OCI-LY7 (cell line): ENCODE measurements around the gene TMEM176A. TPM values are rescaled to one million over a fixed set of nuclear protein-coding genes. Genes with fewer than 3 reads are reported as not detected.

Source experiments
- BruUV-seq: library from RNA; stranded (reverse); fragments of 400-500 nt; replicated peaks from 2 replicates; lab custom pipeline; 2021; lab: Mats Ljungman, UMichigan
- CTCF ChIA-PET: fragments of 300-600 bp; sonication (Branson Sonifier 250); formaldehyde crosslinking; loops from one replicate; lab custom pipeline; 2022; ENCODE audit warnings: antibody characterized with exemption; ENCODE audit not compliant: unreplicated experiment; lab: Charles Lee
- POLR2A ChIA-PET: fragments of 300-600 bp; sonication (Branson Sonifier 250); formaldehyde crosslinking; loops from one replicate; lab custom pipeline; 2022; ENCODE audit warnings: antibody characterized with exemption; lab: Charles Lee
- DNase-seq: peaks from one replicate; pipeline ENCODE4 v3.0.0-alpha.2; 2015; ENCODE audit warnings: low spot score
- H2AFZ ChIP-seq: fragments of 200-600 bp; sonication (generic), shearing (Covaris generic); 2 replicates; pipeline ENCODE4 v1.6.1; 2014; ENCODE audit warnings: mild to moderate bottlenecking, antibody characterized with exemption, low read length, moderate library complexity
- H3K27ac ChIP-seq: fragments of 200-600 bp; sonication (generic); 2 replicates; pipeline ENCODE4 v1.5.1; 2014; ENCODE audit warnings: mixed run types, low read depth, mild to moderate bottlenecking, moderate library complexity, low read length, inconsistent platforms; ENCODE audit not compliant: poor library complexity, severe bottlenecking
- H3K36me3 ChIP-seq: fragments of 200-600 bp; sonication (generic); 2 replicates; pipeline ENCODE4 v1.6.1; 2014; ENCODE audit warnings: mild to moderate bottlenecking, antibody characterized with exemption, low read length, moderate library complexity, mixed read lengths; ENCODE audit not compliant: insufficient read depth
- H3K4me1 ChIP-seq: fragments of 200-600 bp; sonication (generic); 2 replicates; pipeline ENCODE4 v1.5.1; 2014; ENCODE audit warnings: mild to moderate bottlenecking, low read length; ENCODE audit not compliant: insufficient read depth, poor library complexity, severe bottlenecking
- H3K4me2 ChIP-seq: fragments of 200-600 bp; sonication (generic); 2 replicates; pipeline ENCODE4 v1.6.1; 2014; ENCODE audit warnings: mild to moderate bottlenecking, low read length
- H3K4me3 ChIP-seq: fragments of 200-600 bp; sonication (generic); 2 replicates; pipeline ENCODE4 v1.5.1; 2014; ENCODE audit warnings: mild to moderate bottlenecking, low read depth, low read length; ENCODE audit not compliant: poor library complexity, severe bottlenecking
- H3K79me2 ChIP-seq: fragments of 200-600 bp; sonication (generic); 2 replicates; pipeline ENCODE4 v1.6.1; 2016; ENCODE audit warnings: low read depth, mild to moderate bottlenecking, low read length, moderate library complexity, mixed read lengths; ENCODE audit not compliant: insufficient read depth
- H3K9me2 ChIP-seq: fragments of 200-600 bp; sonication (generic); 2 replicates; pipeline ENCODE4 v1.6.1; 2016; ENCODE audit warnings: mild to moderate bottlenecking, low read length, mixed read lengths; ENCODE audit not compliant: insufficient read depth
- H3K9me3 ChIP-seq: fragments of 200-600 bp; sonication (generic); 2 replicates; pipeline ENCODE4 v1.6.1; 2014; ENCODE audit warnings: mild to moderate bottlenecking, mixed run types, low read length, mixed read lengths
- H4K20me1 ChIP-seq: fragments of 200-600 bp; sonication (generic); 2 replicates; pipeline ENCODE4 v1.6.1; 2014; ENCODE audit warnings: mild to moderate bottlenecking, antibody characterized with exemption, low read length, moderate library complexity, mixed read lengths; ENCODE audit not compliant: insufficient read depth
- CTCF ChIP-seq: fragments of 200-600 bp; sonication (generic); conservative IDR thresholded peaks from 2 replicates; pipeline ENCODE4 v1.5.1; 2014; ENCODE audit warnings: mild to moderate bottlenecking, antibody characterized with exemption, low read length, moderate library complexity, mixed read lengths
- EZH2phosphoT487 ChIP-seq: fragments of 200-600 bp; sonication (generic); IDR thresholded peaks from 2 replicates; pipeline ENCODE4 v1.6.1; 2018; ENCODE audit warnings: low read depth, borderline replicate concordance, mild to moderate bottlenecking, mixed run types, antibody characterized with exemption, low read length, moderate library complexity, mixed read lengths
- intact Hi-C: fragments of 100-400 bp; cut with micrococcal nuclease; formaldehyde crosslinking; loops from one replicate; pipeline ENCODE4 v1.10.0; 2022; ENCODE audit not compliant: unreplicated experiment
- total RNA-seq, 2 experiments: library from RNA; depleted of rRNA in 1 of 2; stranded (reverse); fragments of >200 nt in 1 of 2; shearing (Covaris generic) in 1 of 2; gene quantifications; 2 replicates each; pipeline ENCODE4 v1.2.3, GENCODE V29; 2014 to 2022

TMEM176A gene
- total RNA-seq, 2 experiments from 2014 or later, result not detected

DNA sequence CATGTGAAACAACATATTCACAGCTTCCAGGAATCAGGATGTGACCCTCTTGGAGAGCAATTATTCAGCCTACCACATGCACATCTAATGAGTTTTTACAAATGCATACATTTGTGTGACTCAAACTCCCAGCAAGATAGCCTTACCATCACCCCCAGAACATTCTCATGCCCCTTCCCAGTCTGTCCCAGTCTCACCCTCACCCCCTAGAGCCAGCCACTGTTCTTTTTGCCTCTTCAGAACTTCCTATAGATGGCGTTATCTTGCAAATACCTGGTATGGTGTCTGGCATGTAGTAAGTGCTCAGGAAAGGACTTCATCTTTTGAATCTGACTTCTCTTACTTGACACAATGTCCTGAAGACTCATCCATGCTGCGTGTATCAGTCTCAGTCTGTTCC, 27.8 kb downstream of the TMEM176A start:
- Histone ChIP-seq H3K27ac (no peak overlapping the region), H3K79me2 (no peaks in the 10 kb centered on the region), H3K9me2 (no peaks in the 10 kb centered on the region), H3K36me3 (no peaks in the 10 kb centered on the region), H3K4me3 (no peak overlapping the region), H3K4me2 (no peak overlapping the region), H4K20me1 (no peaks in the 10 kb centered on the region), H2AFZ (no peak overlapping the region), H3K9me3 (no peaks in the 10 kb centered on the region), H3K4me1 (no peaks in the 10 kb centered on the region)
- DNase-seq, result no peak
- TF ChIP-seq CTCF (peak; percentile 39; the same call in 1 of the 2 replicates), EZH2phosphoT487 (no peak)
- ChIA-PET CTCF (no interaction called here), POLR2A (no interaction called here)
- intact Hi-C loops, result no loop called here
- no TSS peak for BruUV-seq

DNA sequence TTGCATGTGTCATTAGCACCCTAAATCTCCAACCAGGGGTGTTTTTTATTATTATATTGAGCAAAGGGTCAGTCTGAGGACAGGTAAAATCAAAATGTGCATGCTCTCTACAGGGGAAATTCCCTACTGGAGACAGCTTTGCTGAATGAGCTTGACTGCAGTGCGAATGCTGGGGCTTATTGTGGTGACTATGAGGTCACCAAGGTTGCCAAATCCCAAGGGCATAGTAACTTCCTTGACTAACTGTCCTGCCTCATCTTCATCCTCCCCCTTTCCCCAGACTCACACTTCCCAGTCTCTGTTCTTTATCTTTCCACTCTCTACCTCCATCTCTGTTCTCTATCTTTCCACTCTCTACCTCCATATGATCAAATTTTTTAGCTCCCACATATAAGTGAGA, 28.9 kb downstream of the TMEM176A start:
- BruUV-seq, result no TSS peak
- Histone ChIP-seq H3K36me3 (no peaks in the 10 kb centered on the region), H3K4me2 (no peak overlapping the region), H3K9me3 (no peaks in the 10 kb centered on the region), H2AFZ (no peak overlapping the region), H4K20me1 (no peaks in the 10 kb centered on the region), H3K4me3 (no peak overlapping the region), H3K9me2 (no peaks in the 10 kb centered on the region), H3K27ac (no peak overlapping the region), H3K79me2 (no peaks in the 10 kb centered on the region), H3K4me1 (no peaks in the 10 kb centered on the region)
- TF ChIP-seq EZH2phosphoT487, result no peak
- no peak for TF ChIP-seq CTCF
- no peak for DNase-seq
- CTCF ChIA-PET, result no interaction called here
- POLR2A ChIA-PET, result interaction anchor here (0.7 kb wide), 1 partner anchor 19 kb away, joined by 3 read pairs; no protein-coding TSS in a partner anchor
- intact Hi-C loops, result no loop called here

- intact Hi-C loops, result no loop called here
- H3K79me2 ChIP-seq, result no peaks in the 10 kb centered on the region
- ChIA-PET POLR2A (interaction anchor here (0.7 kb wide), 1 partner anchor 595 kb away, joined by 4 read pairs; no protein-coding TSS in a partner anchor), CTCF (no interaction called here)
- H3K9me2 ChIP-seq, result no peaks in the 10 kb centered on the region
- no peak overlapping the region for H3K27ac ChIP-seq
- no peaks in the 10 kb centered on the region for H3K36me3 ChIP-seq
- no peak overlapping the region for H2AFZ ChIP-seq
- TF ChIP-seq EZH2phosphoT487 (no peak), CTCF (no peak)
- no peak overlapping the region for H3K4me3 ChIP-seq
- H4K20me1 ChIP-seq, result no peaks in the 10 kb centered on the region
- H3K4me2 ChIP-seq, result no peak overlapping the region
- no TSS peak for BruUV-seq
- DNase-seq, result no peak
- H3K9me3 ChIP-seq, result no peaks in the 10 kb centered on the region
- H3K4me1 ChIP-seq, result no peaks in the 10 kb centered on the region
Measured at GRCh38 chr7:150830937-150831336, 30.4 kb downstream of the TMEM176A start.
